GM12872 (cell line): ENCODE data around the gene UGT2A3.

ENCODE experiments used
- CTCF ChIP-seq: IDR thresholded peaks from 3 replicates; pipeline ENCODE4 v1.5.1; 2011; ENCODE audit warnings: low read depth, mild to moderate bottlenecking, low read length, moderate library complexity; ENCODE audit not compliant: insufficient read depth

Gene UGT2A3

GRCh38 chr4:68960294-68961163 is 8.9 kb upstream of the UGT2A3 start:
- no peak for TF ChIP-seq CTCF

GRCh38 chr4:68954126-68954525 is 2.5 kb upstream of the UGT2A3 start:
- no peak for TF ChIP-seq CTCF

GRCh38 chr4:68953056-68953596 is 1.5 kb upstream of the UGT2A3 start:
- no peak for TF ChIP-seq CTCF

GRCh38 chr4:68951806-68952585 is 392 bp upstream of the UGT2A3 start:
- TF ChIP-seq CTCF = no peak

- TF ChIP-seq CTCF = no peak
Observed at GRCh38 chr4:68950033-68950432, 1.6 kb downstream of the UGT2A3 start.

- no peak for TF ChIP-seq CTCF
Observed at GRCh38 chr4:68948985-68949384, 2.6 kb downstream of the UGT2A3 start.

GRCh38 chr4:68948044-68948743 is 3.4 kb downstream of the UGT2A3 start:
- no peak for TF ChIP-seq CTCF
